NCI-H226 (cell line): ENCODE measurements around the gene LYZ.

ENCODE experiments used
- DNase-seq: peaks from one replicate; pipeline ENCODE4 v3.0.0-alpha.2; 2015

Gene LYZ

DNA sequence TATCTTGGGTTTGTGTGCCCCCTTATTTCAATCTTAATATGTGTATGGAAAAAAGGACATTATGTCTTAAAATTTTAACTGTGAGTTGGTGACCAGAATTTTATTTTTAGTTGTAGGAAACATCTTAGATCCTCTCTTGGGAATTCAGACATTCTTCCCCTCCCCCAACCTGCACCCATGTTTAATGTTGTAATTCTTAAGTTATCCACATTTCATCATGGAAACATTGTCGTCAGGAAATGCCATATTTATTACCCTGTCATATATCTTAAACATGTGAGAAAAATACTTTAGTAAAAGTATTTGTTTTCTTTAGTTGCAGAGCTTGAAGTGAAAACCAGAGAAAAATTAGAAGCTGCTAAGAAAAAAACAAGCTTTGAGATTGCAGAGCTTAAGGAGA is 41.6 kb downstream of the LYZ start:
- DNase-seq = peak; percentile 74

- DNase-seq = peak; percentile 36
Measured at GRCh38 chr12:69392179-69392928, 44.2 kb downstream of the LYZ start.

- no peak for DNase-seq
Measured at GRCh38 chr12:69396041-69396440, 47.9 kb downstream of the LYZ start.

DNA sequence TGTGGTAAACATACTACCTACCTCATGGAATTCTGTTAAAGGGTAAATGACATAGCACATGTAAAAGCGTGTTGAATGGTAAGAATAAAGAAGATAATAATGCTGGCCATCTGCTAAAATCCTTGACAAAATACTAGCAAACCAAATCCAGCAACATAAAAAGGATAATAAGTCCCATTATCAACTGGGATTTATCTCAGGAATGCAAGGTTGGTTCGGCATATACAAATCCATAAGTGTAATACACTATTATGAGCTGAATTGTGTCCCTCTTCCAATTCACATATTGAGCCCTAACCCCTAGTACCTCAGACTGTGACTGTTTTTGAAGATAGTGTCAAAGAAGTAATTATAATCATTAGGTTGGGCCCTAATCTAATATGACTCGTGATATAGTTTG is 48.8 kb downstream of the LYZ start:
- no peak for DNase-seq

DNA sequence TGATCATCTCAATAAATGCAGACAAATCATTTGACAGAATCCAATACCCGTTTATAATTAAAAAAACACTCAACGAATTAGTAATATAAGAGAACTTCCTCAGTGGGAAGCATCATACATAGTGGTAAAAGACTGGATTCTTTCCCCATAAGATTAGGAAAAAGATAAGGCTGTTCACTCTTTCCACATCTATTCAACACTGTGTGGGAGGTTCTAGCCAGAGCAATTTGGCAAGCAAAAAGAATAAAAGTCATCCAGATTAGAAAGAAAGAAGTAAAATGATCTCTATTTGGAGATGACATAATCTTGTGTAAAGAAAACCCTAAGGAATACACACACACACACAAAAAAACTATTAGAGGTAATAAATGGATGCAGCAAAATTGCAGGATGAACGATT is 49.8 kb downstream of the LYZ start:
- peak; percentile 84 for DNase-seq

DNA sequence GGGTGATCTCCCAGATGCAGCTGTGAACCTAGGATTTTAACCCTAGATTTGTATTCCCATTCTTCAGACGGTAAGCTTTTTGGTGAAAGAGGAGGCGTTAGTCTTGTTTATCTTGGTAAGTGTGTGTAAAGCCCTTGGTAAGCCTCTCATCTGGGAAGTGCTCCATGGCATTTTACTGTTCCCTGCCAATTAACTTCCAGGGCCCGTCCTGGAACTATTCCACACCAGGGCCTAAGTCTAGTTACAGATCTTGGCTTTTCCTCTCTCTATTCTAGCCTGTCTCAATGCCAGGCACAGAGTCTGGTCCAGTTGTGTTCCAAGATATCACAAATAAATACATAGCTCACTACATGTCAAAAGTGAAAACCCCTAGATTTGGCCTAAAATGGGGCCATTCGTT is 53.8 kb downstream of the LYZ start:
- DNase-seq = no peak
